Measurements from ENCODE around the gene TBC1D8.

TBC1D8 gene

DNA sequence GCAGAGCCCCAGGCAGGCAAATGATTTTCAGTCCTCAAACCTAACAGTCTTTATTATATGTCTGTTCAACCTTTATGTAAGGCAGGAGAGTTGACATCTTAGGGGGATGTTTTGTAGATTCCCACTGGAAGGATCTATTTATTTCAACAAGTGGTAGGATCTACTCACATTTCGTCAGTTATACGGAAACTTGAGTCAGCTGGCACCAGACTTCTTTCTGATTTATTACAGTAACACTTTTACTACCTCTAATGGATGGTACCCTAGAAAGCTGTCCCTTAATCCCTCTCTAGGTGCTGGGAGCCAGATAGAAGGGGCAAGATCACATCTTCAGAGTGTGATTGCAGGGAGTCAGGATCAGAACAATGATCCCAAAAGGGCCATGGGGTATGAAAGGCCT is 151.2 kb downstream of the TBC1D8 start (continued):
- TF ChIP-seq ZNF8 (CRISPR knock-in tag; IDR thresholded peaks at IDR 0.05) (no peak), SNAI2 (CRISPR knock-in tag; IDR thresholded peaks at IDR 0.05) (no peak)

DNA sequence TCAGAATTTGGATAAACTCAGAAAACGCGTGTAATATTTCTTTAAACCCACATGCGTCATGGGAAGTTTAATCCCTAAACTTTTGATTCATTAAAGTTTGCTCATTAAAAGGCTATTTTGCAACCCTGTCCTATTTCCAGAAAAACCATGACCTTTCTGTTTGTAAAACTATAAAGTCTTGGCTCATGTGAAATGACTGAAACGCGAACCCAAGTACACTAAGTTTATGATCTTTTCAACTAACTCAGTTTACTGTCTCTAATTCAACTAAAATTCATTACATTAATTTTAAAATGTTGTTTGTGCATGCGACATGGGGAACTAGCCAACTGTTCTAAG is 153.0 kb downstream of the TBC1D8 start:
- no peak for TF ChIP-seq ARNTL (CRISPR knock-in tag; IDR thresholded peaks at IDR 0.05; ENCODE audit: borderline replicate concordance, low read depth)
- TF ChIP-seq, protein P1, sequence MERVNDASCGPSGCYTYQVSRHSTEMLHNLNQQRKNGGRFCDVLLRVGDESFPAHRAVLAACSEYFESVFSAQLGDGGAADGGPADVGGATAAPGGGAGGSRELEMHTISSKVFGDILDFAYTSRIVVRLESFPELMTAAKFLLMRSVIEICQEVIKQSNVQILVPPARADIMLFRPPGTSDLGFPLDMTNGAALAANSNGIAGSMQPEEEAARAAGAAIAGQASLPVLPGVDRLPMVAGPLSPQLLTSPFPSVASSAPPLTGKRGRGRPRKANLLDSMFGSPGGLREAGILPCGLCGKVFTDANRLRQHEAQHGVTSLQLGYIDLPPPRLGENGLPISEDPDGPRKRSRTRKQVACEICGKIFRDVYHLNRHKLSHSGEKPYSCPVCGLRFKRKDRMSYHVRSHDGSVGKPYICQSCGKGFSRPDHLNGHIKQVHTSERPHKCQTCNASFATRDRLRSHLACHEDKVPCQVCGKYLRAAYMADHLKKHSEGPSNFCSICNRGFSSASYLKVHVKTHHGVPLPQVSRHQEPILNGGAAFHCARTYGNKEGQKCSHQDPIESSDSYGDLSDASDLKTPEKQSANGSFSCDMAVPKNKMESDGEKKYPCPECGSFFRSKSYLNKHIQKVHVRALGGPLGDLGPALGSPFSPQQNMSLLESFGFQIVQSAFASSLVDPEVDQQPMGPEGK (CRISPR knock-in tag; IDR thresholded peaks at IDR 0.05; ENCODE audit: borderline replicate concordance) = no peak
- TF ChIP-seq BACH2 (CRISPR knock-in tag; IDR thresholded peaks at IDR 0.05; ENCODE audit: borderline replicate concordance) = no peak
- no peak for TF ChIP-seq ZFP30 (CRISPR knock-in tag; IDR thresholded peaks at IDR 0.05)
- TF ChIP-seq TOX (CRISPR knock-in tag; IDR thresholded peaks at IDR 0.05; ENCODE audit: borderline replicate concordance) = no peak
- no peak for TF ChIP-seq ZNF70 (CRISPR knock-in tag; IDR thresholded peaks at IDR 0.05)
- no peak for TF ChIP-seq ISL1 (CRISPR knock-in tag; IDR thresholded peaks at IDR 0.05)
- TF ChIP-seq ZNF8 (CRISPR knock-in tag; IDR thresholded peaks at IDR 0.05) = no peak
- TF ChIP-seq ZFP3 (CRISPR knock-in tag; IDR thresholded peaks at IDR 0.05) = no peak

DNA sequence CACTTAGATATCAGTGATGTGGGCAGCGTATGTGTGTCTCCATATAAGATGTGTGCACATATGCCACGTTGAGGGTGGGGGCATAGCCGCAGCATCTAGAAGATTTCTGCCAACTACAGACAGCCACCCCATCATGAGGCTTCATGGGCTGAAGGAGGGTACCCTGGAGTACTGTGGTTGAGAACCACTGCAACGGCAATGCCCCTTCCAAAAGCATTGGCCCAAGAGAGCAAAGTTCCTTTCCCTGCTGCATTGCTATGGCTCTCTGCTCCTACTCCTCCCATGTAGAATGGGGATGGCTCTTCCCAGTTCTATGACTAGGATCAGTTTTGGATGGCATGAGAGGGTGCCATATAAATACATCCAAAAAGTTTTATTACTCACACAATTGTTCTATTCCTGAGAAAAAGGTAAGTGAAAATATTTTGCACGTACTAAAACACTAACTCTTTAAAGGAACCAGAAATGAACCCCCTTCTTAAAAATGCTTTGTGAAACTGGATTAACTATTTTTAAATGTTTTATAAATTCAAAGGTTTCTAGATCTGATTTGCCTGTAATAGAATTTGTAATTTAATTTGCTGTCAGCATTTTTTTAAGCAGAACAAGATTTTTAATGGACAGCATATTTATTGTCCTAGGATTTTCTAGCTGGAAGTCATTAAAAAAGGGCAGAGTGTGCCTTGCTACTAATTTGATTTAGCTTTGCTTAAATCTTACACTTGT is 153.5 kb downstream of the TBC1D8 start:
- TF ChIP-seq ISL1 (CRISPR knock-in tag; IDR thresholded peaks at IDR 0.05) = peak; percentile 23; the same call in 1 of the 2 replicates
- TF ChIP-seq, protein P1 (CRISPR knock-in tag; IDR thresholded peaks at IDR 0.05; ENCODE audit: borderline replicate concordance) = no peak
- no peak for ATAC-seq

More for the DNA sequence above, 153.0 kb downstream of the TBC1D8 start:
- ATAC-seq = no peak

DNA sequence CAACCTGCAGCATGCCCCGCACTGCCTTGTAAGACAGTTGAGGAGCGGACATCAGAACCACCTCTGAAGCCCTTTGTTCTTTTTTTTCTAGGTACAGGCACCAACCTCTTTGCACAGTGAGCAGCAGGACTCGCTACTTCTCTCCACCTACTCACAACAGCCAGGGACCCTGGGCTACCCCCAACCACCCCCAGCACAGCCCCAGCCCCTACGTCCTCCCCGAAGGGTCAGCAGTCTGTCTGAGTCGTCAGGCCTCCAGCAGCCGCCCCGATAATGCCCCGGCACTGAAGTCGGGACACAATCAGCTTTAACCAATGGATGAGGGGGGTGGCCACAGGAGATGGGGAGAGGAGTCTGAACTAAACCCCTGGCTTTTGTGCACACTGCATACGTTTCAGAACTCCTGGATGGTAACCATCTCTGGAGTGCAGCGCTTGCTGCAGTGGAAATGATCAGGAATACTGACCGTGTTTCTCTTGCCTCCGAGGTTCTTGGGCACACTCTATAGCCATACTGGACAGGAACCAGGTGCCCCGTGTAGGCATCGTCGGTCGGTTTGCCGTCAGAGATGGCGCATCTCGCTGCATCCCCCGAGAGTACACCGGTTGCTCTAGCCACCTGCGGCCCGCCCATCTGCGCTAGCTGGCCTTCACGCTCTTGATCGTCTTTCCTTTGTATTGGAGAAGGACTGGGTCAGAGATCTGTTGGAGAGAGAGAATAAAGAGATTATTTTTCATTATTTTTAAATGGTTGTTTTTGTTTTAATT is 155.7 kb downstream of the TBC1D8 start:
- no peak for ATAC-seq
- TF ChIP-seq ARNTL (CRISPR knock-in tag; IDR thresholded peaks at IDR 0.05; ENCODE audit: borderline replicate concordance, low read depth) (no peak), RARB (CRISPR knock-in tag; IDR thresholded peaks at IDR 0.05) (no peak), ZNF565 (CRISPR knock-in tag; conservative IDR thresholded peaks at IDR 0.05; ENCODE audit: low read depth) (no peak), ZNF8 (CRISPR knock-in tag; IDR thresholded peaks at IDR 0.05) (no peak), PPARA (CRISPR knock-in tag; IDR thresholded peaks at IDR 0.05; ENCODE audit: borderline replicate concordance) (no peak), SNAI2 (CRISPR knock-in tag; IDR thresholded peaks at IDR 0.05) (no peak), ZFP30 (CRISPR knock-in tag; IDR thresholded peaks at IDR 0.05) (no peak), TOX (CRISPR knock-in tag; IDR thresholded peaks at IDR 0.05; ENCODE audit: borderline replicate concordance) (no peak), ZNF70 (CRISPR knock-in tag; IDR thresholded peaks at IDR 0.05) (no peak), BACH2 (CRISPR knock-in tag; IDR thresholded peaks at IDR 0.05; ENCODE audit: borderline replicate concordance) (no peak)
- TF ChIP-seq, protein P2, sequence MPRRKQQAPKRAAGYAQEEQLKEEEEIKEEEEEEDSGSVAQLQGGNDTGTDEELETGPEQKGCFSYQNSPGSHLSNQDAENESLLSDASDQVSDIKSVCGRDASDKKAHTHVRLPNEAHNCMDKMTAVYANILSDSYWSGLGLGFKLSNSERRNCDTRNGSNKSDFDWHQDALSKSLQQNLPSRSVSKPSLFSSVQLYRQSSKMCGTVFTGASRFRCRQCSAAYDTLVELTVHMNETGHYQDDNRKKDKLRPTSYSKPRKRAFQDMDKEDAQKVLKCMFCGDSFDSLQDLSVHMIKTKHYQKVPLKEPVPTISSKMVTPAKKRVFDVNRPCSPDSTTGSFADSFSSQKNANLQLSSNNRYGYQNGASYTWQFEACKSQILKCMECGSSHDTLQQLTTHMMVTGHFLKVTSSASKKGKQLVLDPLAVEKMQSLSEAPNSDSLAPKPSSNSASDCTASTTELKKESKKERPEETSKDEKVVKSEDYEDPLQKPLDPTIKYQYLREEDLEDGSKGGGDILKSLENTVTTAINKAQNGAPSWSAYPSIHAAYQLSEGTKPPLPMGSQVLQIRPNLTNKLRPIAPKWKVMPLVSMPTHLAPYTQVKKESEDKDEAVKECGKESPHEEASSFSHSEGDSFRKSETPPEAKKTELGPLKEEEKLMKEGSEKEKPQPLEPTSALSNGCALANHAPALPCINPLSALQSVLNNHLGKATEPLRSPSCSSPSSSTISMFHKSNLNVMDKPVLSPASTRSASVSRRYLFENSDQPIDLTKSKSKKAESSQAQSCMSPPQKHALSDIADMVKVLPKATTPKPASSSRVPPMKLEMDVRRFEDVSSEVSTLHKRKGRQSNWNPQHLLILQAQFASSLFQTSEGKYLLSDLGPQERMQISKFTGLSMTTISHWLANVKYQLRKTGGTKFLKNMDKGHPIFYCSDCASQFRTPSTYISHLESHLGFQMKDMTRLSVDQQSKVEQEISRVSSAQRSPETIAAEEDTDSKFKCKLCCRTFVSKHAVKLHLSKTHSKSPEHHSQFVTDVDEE (CRISPR knock-in tag; IDR thresholded peaks at IDR 0.05) = no peak
- TF ChIP-seq, protein P3, sequence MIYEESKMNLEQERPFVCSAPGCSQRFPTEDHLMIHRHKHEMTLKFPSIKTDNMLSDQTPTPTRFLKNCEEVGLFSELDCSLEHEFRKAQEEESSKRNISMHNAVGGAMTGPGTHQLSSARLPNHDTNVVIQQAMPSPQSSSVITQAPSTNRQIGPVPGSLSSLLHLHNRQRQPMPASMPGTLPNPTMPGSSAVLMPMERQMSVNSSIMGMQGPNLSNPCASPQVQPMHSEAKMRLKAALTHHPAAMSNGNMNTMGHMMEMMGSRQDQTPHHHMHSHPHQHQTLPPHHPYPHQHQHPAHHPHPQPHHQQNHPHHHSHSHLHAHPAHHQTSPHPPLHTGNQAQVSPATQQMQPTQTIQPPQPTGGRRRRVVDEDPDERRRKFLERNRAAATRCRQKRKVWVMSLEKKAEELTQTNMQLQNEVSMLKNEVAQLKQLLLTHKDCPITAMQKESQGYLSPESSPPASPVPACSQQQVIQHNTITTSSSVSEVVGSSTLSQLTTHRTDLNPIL (CRISPR knock-in tag; IDR thresholded peaks at IDR 0.05; ENCODE audit: low read depth) = no peak
- TF ChIP-seq, protein P4, sequence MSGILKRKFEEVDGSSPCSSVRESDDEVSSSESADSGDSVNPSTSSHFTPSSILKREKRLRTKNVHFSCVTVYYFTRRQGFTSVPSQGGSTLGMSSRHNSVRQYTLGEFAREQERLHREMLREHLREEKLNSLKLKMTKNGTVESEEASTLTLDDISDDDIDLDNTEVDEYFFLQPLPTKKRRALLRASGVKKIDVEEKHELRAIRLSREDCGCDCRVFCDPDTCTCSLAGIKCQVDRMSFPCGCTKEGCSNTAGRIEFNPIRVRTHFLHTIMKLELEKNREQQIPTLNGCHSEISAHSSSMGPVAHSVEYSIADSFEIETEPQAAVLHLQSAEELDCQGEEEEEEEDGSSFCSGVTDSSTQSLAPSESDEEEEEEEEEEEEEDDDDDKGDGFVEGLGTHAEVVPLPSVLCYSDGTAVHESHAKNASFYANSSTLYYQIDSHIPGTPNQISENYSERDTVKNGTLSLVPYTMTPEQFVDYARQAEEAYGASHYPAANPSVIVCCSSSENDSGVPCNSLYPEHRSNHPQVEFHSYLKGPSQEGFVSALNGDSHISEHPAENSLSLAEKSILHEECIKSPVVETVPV (CRISPR knock-in tag; IDR thresholded peaks at IDR 0.05) = no peak

Data from SK-N-SH treated with all-trans-retinoic acid at 6 μM for 48 hours (cell line).